Liver (tissue), 9 donors: ENCODE data around the gene PPAN. TPM values are rescaled to one million over a fixed set of nuclear protein-coding genes. Genes with fewer than 3 reads are reported as not detected.
A peak's percentile ranks its signal among the peaks of the same experiment; 100 is the strongest.

ENCODE experiments used
- DNase-seq: peaks from one replicate; pipeline ENCODE4 v3.0.0-alpha.2; 2017; ENCODE audit warnings: low spot score
- H3K27ac ChIP-seq, 2 donors: one replicate each; pipeline ENCODE4 v1.7.0; 2013; ENCODE audit warnings: inconsistent platforms in 2 of 2, low read length in 2 of 2, control low read depth in 1 of 2, low read depth in 1 of 2, mild to moderate bottlenecking in 1 of 2
- H3K27me3 ChIP-seq, 4 donors: one replicate each; pipeline versions ENCODE4 v1.6.1 to v1.7.0; 2013; ENCODE audit warnings: low read length in 3 of 4, inconsistent platforms in 1 of 4, mild to moderate bottlenecking in 1 of 4, moderate library complexity in 1 of 4; ENCODE audit not compliant: control insufficient read depth in 4 of 4, insufficient read depth in 4 of 4
- H3K36me3 ChIP-seq, 4 donors: one replicate each; pipeline versions ENCODE4 v1.6.1 to v1.7.0; 2013; ENCODE audit warnings: low read length in 3 of 4, mild to moderate bottlenecking in 3 of 4, low read depth in 1 of 4, moderate library complexity in 1 of 4; ENCODE audit not compliant: control insufficient read depth in 4 of 4, insufficient read depth in 3 of 4
- H3K4me1 ChIP-seq, 4 donors: one replicate each; pipeline versions ENCODE4 v1.6.1 to v1.7.0; 2013; ENCODE audit warnings: low read length in 3 of 4, mild to moderate bottlenecking in 3 of 4, moderate library complexity in 1 of 4; ENCODE audit not compliant: control insufficient read depth in 4 of 4, insufficient read depth in 4 of 4
- H3K4me3 ChIP-seq, 3 donors: one replicate each; pipeline versions ENCODE4 v1.6.1 to v1.7.0; 2013; ENCODE audit warnings: low read length in 3 of 3, control low read depth in 1 of 3, low read depth in 1 of 3, mild to moderate bottlenecking in 1 of 3
- H3K9ac ChIP-seq, 2 donors: one replicate each; pipeline ENCODE4 v1.7.0; 2013; ENCODE audit warnings: low read length in 2 of 2, mild to moderate bottlenecking in 2 of 2, moderate library complexity in 2 of 2, control low read depth in 1 of 2, low read depth in 1 of 2
- H3K9me3 ChIP-seq, 4 donors: one replicate each; pipeline versions ENCODE4 v1.6.1 to v1.7.0; 2013; ENCODE audit warnings: low read length in 3 of 4; ENCODE audit not compliant: control insufficient read depth in 4 of 4
- ATF3 ChIP-seq: IDR thresholded peaks from 2 replicates; pipeline ENCODE4 v1.6.1; 2016; ENCODE audit warnings: antibody characterized with exemption
- CTCF ChIP-seq: fragments of 150-350 bp; IDR thresholded peaks from 2 replicates; pipeline ENCODE4 v1.5.1; 2017; ENCODE audit warnings: improper control_type of control experiment, low read depth, low read length; ENCODE audit not compliant: missing input control
- EGR1 ChIP-seq, 2 donors: IDR thresholded peaks; 2 replicates each; pipeline ENCODE4 v1.6.1; 2016 to 2018; ENCODE audit warnings: antibody characterized with exemption in 2 of 2, low read depth in 2 of 2
- FOXA1 ChIP-seq: IDR thresholded peaks from 2 replicates; pipeline ENCODE4 v1.6.1; 2016; ENCODE audit warnings: antibody characterized with exemption
- GABPA ChIP-seq, 2 donors: IDR thresholded peaks in 1 of 2; conservative IDR thresholded peaks in 1 of 2; 2 replicates each; pipeline ENCODE4 v1.6.1; 2016; ENCODE audit warnings: antibody characterized with exemption in 2 of 2, mild to moderate bottlenecking in 1 of 2, moderate library complexity in 1 of 2
- HNF4A ChIP-seq, 2 donors: conservative IDR thresholded peaks; 2 replicates each; pipeline ENCODE4 v1.6.1; 2016; ENCODE audit warnings: antibody characterized with exemption in 2 of 2, mild to moderate bottlenecking in 2 of 2
- HNF4G ChIP-seq: IDR thresholded peaks from 2 replicates; pipeline ENCODE4 v1.6.1; 2016; ENCODE audit warnings: antibody characterized with exemption
- JUND ChIP-seq, 2 donors: IDR thresholded peaks; 2 replicates each; pipeline ENCODE4 v1.6.1; 2016; ENCODE audit warnings: antibody characterized with exemption in 2 of 2
- MAX ChIP-seq: IDR thresholded peaks from 2 replicates; pipeline ENCODE4 v1.6.1; 2016; ENCODE audit warnings: antibody characterized with exemption
- REST ChIP-seq: IDR thresholded peaks from 2 replicates; pipeline ENCODE4 v1.6.1; 2016; ENCODE audit warnings: antibody characterized with exemption, mild to moderate bottlenecking
- RXRA ChIP-seq, 2 donors: IDR thresholded peaks; 2 replicates each; pipeline ENCODE4 v1.6.1; 2017 to 2018; ENCODE audit warnings: antibody characterized with exemption in 2 of 2, mild to moderate bottlenecking in 1 of 2
- TAF1 ChIP-seq: conservative IDR thresholded peaks from 2 replicates; pipeline ENCODE4 v1.6.1; 2016; ENCODE audit warnings: antibody characterized with exemption, mild to moderate bottlenecking
- YY1 ChIP-seq: IDR thresholded peaks from 2 replicates; pipeline ENCODE4 v1.6.1; 2016; ENCODE audit warnings: antibody characterized with exemption, mild to moderate bottlenecking
- ZBTB33 ChIP-seq: IDR thresholded peaks from 2 replicates; pipeline ENCODE4 v1.6.1; 2016; ENCODE audit warnings: antibody characterized with exemption
- WGBS: extraction: QIAGEN DNeasy Blood & Tissue Kit; methylation state at CpG from one replicate; pipeline ENCODE4 v1.1.7; 2013; 5-methylcytosine and 5-hydroxymethylcytosine counted together
- polyA plus RNA-seq, 2 donors: library from polyadenylated mRNA; stranded (reverse) in 1 of 2; unstranded in 1 of 2; fragments of 200-250 nt in 1 of 2; fragments of >200 nt in 1 of 2; fragmentation: Nextera tagmentation in 1 of 2; extraction: Ambion mirVana in 1 of 2; gene quantifications; one replicate each; pipeline versions ENCODE4 v1.2.1 to v1.2.3, GENCODE V29; 2013 to 2015
- total RNA-seq, 2 donors: library from RNA; depleted of rRNA; stranded (reverse); fragments of >200 nt; gene quantifications; one replicate each; pipeline ENCODE4 v1.2.3, GENCODE V29; 2014
- donor health status: healthy.
- donor health status: healthy.
- donor health status: healthy.
- donor health status: healthy.
- donor health status: healthy.

Gene PPAN
- total and polyA plus RNA-seq, 4 donors, result 10.1 to 20.7 (median 14.2) TPM

GRCh38 chr19:10118960-10119359, 12.8 kb downstream of the PPAN start:
- TF ChIP-seq ATF3 (no peak), CTCF (no peak), FOXA1 (no peak), HNF4A (conservative IDR thresholded peaks at IDR 0.05) (no peak), TAF1 (no peak), REST (no peak), GABPA (IDR thresholded peaks at IDR 0.05 in 1 of 2, conservative IDR thresholded peaks at IDR 0.05 in 1 of 2) (no peak), JUND (IDR thresholded peaks at IDR 0.05) (no peak), HNF4G (no peak), ZBTB33 (no peak), YY1 (no peak), MAX (no peak)
- peaks cover 4 to 15% (median 11%) of the 10 kb centered on the region in 4 donors for H3K4me1 ChIP-seq
- peak overlapping the region; percentile 84 to 97 (median 94) for H3K4me3 ChIP-seq
- no peaks in the 10 kb centered on the region for H3K9me3 ChIP-seq
- WGBS, result 37% methylated on average over 12 of the region's 12 CpGs
- no peaks in the 10 kb centered on the region for H3K27me3 ChIP-seq
- DNase-seq, result no peak
- H3K27ac ChIP-seq, result peak overlapping the region in 1 of 2 donors; percentile 27
- H3K9ac ChIP-seq, result peak overlapping the region; percentile 71 to 95
- H3K36me3 ChIP-seq, result peaks cover 7 to 37% (median 16%) of the 10 kb centered on the region in 4 donors

- TF ChIP-seq EGR1 (IDR thresholded peaks at IDR 0.05; ENCODE audit: low read depth in 2 of 2) (no peak), FOXA1 (no peak), RXRA (IDR thresholded peaks at IDR 0.05) (no peak)
- peaks cover 7 to 25% (median 10%) of the 10 kb centered on the region in 4 donors for H3K36me3 ChIP-seq
- DNase-seq, result no peak
- no peak overlapping the region for H3K27ac ChIP-seq
- H3K4me3 ChIP-seq, result no peak overlapping the region
- WGBS, result 85% methylated on average over 9 of the region's 9 CpGs
- no peaks in the 10 kb centered on the region for H3K27me3 ChIP-seq
- no peaks in the 10 kb centered on the region for H3K9me3 ChIP-seq
- peaks cover 4 to 15% (median 11%) of the 10 kb centered on the region in 4 donors for H3K4me1 ChIP-seq
- H3K9ac ChIP-seq, result no peak overlapping the region
Measured at GRCh38 chr19:10120538-10121189, 14.5 kb downstream of the PPAN start.
